ENCODE measurements around the gene CXCL14.
"Not testable (repeated sequence)": the region's sequence is repeated elsewhere in the genome, so short reads cannot be mapped to it uniquely, and the experiment has no call there.

Gene CXCL14

DNA sequence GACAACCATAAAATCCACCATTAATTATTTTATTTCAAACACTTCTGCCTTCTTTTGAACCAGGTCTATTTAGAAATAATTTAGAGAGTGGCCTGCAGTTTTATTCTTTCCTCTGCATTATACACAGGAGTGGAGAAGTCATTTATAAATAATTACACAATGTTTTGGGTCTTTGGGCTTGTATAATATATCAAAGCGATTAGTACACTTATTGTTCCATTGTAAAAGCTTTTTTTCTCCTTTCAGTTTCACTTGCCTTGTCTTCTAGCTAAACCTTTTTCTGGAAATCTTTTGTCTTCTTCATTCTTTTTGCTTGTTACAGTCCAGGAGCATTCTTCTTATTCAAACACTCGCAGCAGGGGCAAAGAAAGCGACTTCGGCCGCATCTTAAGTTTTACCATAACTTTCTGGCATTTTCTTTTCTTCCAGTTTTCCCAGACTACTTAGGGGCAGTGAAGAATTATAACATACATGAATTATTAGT is 35.7 kb downstream of the CXCL14 start:
- no peak for DNase-seq (ENCODE audit: low read depth)

DNA sequence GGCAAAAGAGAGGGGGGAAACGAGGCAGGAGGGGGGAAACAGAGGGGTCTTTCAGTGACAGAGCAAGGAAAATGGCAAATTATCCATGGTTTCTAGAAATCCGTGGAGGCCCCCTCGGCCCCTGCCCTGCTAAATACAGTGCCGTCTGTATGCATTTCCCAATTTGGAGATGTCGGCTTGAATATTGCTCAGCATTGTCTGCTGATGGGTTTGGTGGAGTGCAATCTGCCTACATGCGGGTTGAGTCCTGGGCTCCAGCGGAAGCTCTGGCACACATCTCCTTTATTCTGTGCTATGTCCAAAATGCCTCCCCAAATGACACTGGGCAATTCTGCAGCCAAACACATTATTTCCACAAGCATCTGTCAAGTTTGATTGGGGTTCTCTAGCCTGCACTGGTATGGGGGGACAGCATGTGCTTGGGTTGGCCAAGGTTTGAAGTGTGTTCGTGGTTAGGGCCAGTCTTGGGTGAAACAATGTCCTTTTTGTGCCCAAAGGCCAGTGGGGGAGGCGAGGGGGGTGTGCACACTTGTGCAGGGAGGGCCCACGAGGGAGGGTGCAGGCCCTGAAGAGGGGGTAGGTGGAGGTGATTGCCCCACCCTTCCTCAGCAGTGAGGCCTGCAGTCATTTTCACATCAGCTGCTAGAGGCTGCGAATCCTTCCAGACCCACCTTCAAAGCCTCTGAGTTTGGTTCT is 36.8 kb downstream of the CXCL14 start:
- no peak for DNase-seq (ENCODE audit: low read depth)

DNA sequence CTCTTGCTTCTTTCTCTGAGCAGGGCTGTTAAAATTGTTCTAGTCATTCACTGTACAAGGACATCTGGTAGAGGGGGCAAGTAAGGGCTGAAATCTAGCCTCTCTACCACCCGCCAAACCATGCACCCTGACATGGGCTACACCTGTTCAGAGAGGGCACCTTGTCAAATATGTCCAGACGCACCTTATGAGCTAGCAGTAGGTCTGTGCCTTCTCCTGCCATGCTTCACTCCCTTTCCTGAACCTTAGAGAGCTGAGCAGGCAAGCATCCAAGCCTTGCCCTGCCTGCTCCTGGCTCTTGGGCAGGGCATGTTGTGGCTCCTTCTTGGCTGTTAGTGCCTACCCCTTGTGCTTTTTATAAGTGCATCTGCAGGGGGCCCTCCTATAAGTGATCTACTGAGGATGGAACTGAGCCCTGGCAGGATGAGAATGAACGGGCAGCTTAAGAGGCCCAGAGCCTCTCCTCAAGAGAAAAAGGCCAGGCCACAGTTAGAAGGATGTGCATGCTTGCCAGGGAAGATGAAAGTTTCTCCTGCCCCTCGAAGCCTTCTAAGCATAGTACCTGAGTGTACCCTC is 39.3 kb downstream of the CXCL14 start:
- no peak for DNase-seq (ENCODE audit: low read depth)

DNA sequence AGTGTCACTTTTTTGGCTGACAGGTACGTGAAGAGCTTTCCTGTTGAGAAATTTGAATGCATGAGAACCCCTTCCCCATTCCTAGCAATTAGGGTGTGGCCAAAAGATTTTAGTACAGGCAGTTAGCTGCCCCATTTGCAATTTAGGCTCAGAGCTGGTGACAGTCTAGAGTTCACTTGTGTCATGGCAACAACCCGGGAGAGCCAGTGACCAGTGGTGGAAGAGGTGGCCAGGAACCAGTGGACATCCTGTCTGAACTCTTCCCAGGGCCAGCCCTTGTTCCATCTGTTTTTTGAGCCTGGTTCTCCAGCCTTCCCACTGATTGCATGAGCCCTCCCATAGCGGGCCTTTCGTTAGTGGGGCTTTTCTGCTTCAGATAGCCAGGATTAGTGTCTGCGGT is 40.5 kb downstream of the CXCL14 start:
- DNase-seq (ENCODE audit: low read depth), result no peak

DNA sequence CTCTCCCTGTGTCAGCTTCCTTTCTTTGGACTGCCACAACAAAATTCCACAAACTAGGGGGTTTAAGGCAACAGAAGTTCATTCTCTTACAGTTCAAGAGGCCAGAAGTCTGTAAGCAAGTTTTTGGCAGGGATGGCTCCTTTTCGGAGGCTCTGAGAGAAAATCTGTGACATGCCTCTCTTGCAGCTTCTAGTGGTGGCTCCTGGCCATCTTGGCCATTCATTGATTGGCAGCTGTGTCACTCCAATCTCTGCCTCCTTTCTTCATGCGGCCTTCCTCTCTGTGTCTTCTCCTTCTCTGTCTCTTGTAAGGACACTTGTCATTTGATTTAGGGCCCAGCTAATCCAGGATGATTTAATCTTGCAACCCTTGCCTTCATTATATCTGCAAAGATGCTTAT is 41.0 kb downstream of the CXCL14 start:
- no peak for DNase-seq (ENCODE audit: low read depth)

DNA sequence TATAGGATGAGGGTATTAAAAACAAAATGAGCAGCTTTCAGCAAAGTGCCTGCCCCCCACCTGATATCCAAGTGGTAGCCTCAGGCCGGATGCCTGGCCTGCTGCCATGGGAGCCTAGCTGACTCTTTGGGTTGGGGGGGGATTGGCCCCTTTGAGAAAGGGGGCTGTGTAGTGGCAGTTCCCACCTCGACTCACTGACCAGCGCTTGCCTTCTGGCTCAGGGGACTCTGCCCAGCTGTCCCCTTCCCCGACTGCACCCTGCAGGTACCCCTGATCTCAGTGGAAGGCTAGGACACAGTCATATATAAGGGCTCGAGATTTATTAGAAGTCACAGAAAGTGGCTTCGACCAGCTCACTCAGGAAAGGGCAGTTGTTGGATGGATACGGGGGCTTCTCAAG is 41.5 kb downstream of the CXCL14 start:
- no peak for DNase-seq (ENCODE audit: low read depth)

DNA sequence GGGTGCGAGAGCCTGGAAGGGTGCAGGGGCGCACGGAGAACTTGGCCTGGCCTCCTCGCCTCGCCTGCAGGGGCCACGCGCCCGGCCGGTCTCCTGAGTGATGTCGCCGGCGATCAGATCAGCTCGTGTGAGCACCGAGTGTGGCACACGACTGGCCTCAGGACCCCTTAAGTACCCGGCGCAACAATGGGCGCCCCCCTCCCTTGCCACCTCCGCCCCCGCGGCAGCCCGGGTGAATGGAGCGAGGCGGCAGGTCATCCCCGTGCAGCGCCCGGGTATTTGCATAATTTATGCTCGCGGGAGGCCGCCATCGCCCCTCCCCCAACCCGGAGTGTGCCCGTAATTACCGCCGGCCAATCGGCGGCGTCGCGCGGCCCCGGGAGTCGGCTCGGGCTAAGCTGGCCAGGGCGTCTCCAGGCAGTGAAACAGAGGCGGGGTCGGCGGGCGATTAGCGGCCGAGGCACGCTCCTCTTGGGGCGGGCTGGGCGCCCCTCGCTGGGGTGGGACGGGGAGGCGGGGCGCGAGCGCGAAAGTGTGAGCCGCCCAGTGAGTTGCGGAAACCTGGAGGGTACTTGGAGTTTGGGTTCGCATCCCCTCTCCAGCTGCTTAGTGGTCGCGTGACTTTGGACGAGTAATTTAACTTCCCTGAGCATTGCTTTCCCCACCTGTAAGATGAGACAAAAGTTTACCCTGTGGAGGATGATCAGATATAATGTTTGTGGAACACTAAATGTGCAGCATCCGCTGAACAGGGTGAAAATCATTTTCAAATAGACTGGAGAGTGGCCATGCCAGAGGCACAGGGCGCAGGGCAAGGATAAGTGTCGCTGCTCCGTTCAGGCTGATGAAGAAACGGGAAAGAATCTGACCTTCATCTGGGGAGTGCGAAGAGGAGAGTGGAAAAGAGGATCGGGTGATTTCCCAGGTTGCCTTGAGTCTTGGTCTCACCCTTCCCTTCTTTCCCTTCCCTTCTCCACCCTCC is 42.7 kb downstream of the CXCL14 start, which contains the start of gene NEUROG1:
Gene NEUROG1, minus strand, starts transcription at position 145 of the 982 bp plus-strand sequence. CDS start 274 bp downstream, outside the sequence.
- no peak for DNase-seq (ENCODE audit: low read depth)

DNA sequence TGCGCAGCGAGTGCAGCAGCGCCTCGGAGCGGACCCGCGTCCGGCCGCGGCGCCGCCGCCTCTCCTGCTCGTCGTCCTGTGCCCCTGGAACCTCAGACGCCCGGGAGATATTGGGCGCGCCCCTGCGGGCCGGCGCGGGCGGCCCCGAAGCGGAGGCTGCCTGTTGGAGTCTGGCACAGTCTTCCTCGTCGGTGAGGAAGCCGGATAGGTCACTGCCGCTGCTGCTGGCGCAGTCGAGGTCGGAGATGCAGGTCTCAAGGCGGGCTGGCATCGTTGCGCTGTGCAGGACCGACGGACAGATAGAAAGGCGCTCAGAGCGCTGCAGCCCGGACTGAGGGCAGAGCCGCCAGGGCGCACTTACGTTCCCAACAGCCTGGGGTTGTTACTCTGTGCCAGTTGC is 43.4 kb downstream of the CXCL14 start:
- DNase-seq (ENCODE audit: low read depth), result no peak

DNA sequence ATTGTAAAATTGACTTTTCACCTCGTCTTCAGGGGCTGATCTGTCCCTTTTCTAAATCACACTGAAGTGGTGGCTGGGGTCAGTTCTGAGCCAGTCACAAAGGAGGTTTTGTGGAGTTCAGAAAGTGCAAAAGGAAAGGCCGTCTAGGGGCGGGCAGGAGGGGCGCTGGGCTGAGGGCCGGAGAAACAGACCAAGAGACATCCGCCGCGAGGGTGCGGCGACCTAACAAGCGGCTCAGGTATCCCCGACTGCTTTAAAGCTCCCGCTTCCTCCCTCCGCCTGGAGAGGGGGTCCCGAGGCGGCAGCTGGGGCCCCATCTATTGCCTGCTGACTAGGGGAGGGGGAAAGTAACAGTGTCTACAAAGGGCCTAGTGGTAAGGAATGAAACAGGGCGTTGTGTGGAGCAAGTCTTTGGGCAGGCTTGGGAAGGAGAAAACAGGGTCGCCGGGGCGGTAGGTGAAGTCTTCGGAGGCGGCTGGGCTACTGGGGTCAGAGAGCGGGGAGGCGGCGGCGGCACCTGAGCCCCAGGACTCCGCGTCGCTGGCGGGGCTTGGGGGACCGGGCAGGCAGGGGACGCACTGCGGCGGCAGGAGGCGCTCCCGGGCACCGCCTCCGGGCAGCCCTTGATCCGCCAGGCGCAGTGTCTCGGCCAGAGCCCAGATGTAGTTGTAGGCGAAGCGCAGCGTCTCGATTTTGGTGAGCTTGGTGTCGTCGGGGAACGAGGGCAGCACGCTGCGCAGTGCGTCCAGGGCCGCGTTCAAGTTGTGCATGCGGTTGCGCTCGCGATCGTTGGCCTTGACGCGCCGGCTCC is 44.0 kb downstream of the CXCL14 start:
- no peak for DNase-seq (ENCODE audit: low read depth)

DNA sequence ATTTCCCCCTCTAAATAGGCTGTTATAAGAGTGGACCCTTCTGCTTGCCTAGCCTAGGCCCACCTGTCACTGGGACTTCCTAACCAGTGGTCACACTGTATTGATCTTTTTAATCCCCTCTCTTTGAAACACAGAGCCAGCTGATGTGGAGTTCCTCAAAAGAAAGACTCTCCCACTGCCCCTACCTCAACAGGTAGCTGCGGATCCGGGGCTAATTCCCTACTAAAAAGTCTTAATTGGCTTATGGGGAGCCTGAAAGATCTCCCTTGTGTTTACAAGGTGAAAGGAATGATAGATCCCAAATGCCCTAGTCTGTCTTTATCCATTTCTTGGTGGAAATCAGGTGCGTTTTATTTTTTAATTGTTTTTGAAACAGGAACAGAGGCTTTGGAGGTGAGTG is 45.0 kb downstream of the CXCL14 start:
- DNase-seq (ENCODE audit: low read depth), result no peak

DNA sequence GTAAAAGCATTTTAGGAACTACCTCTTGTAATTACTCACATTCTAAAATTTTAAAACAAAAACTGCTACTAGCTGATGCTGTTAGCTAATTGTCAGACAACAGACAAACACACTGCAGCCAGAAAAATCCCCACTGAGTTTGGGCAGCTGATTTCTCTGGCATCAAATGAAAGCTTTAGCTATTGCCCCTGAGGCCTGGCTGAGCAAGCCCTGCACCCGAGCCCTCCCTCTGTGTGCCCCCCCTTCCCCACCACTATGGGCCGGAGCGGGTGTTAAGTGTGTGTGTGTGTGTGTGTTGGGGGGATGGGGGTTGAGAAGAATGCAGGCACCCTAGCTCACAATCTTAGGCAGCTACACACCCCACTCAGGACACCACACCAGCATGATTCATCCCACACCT is 45.5 kb downstream of the CXCL14 start:
- no peak for DNase-seq (ENCODE audit: low read depth)

DNA sequence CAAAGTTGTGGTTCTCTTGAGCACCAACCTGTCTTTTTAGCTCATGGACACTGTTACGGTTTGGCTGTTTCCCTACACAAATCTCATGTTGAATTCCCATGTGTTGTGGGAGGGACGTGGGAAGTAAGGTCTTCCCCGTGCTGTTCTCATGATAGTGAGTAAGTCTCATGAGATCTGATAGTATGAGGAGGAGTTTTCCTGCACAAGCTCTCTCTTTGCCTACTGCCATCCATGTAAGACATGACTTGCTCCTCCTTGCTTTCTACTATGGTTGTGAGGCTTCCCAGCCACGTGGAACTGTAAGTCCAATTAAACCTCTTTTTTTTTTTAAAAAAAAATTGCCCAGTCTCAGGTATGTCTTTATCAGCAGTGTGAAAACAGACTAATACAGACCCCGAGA is 49.2 kb downstream of the CXCL14 start:
- DNase-seq (ENCODE audit: low read depth), result not testable (repeated sequence)

DNA sequence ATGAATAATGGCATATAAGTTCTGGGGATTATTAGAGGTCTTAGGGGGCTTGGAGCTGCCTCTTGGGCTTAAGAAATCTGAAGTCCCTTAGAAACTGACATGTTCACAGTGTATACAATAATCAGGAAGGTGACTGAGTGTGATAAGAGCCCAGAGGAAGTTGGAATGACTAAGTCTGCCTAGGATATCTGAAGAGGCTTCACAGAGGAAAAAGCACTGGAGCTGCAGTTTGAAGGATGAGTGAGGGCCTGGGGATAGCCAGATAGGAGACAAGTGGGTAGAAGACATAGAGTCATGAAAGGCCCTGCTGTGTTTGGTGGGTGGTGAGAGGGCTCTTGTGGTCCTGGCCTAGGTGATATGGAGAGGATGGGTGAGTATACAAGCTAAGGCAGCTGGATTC is 51.9 kb downstream of the CXCL14 start:
- DNase-seq (ENCODE audit: low read depth), result no peak

DNA sequence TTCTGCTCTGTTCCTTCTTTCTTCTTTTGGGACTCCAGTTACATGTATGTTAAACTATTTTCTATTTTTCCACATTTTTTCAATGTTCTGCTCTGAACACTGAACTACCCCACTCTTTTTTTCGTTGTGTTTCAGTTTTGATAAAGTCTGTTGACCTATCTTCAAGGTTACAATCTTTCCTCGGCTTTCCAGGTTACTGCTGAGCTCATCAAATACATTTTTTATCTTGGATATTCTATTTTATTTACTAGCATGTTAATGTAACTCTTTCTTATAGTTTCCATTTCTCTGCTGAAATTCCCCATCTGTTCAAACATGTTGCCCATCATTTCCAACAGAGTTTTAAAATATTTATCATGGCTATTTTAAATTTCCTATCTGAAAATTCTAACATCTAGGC is 56.8 kb downstream of the CXCL14 start:
- DNase-seq (ENCODE audit: low read depth), result no peak
